SK-N-SH (cell line): ENCODE measurements around the gene ATP6V0E2. TPM values are rescaled to one million over a fixed set of nuclear protein-coding genes. Genes with fewer than 3 reads are reported as not detected.

Experiments
- CHD2 ChIP-seq: fragments of 150-350 bp; IDR thresholded peaks from 2 replicates; pipeline ENCODE4 v1.6.1; 2018; ENCODE audit warnings: low read length; ENCODE audit not compliant: partially characterized antibody
- EP300 ChIP-seq, 2 experiments: IDR thresholded peaks; 2 replicates each; pipeline versions ENCODE4 v1.4.0 to v1.6.1; 2012; ENCODE audit warnings: borderline replicate concordance in 1 of 2, low read depth in 1 of 2, low read length in 1 of 2
- EZH2phosphoT487 ChIP-seq: fragments of 200-600 bp; sonication (generic); IDR thresholded peaks from 2 replicates; pipeline ENCODE4 v1.6.1; 2017; ENCODE audit warnings: low read depth, mixed run types, mild to moderate bottlenecking, antibody characterized with exemption, moderate library complexity, borderline replicate concordance
- FOXM1 ChIP-seq: IDR thresholded peaks from 2 replicates; pipeline ENCODE4 v1.4.0; 2012; ENCODE audit warnings: low read depth, mild to moderate bottlenecking
- GABPA ChIP-seq: IDR thresholded peaks from 2 replicates; pipeline ENCODE4 v1.4.0; 2012; ENCODE audit warnings: low read depth, mild to moderate bottlenecking
- GATA2 ChIP-seq: sonication (generic); formaldehyde crosslinking; IDR thresholded peaks from 2 replicates; pipeline ENCODE4 v1.5.0; 2020; ENCODE audit warnings: mild to moderate bottlenecking, missing genetic modification reagents
- MEF2A ChIP-seq: IDR thresholded peaks from 2 replicates; pipeline ENCODE4 v1.4.0; 2012; ENCODE audit warnings: low read depth, borderline replicate concordance
- MXI1 ChIP-seq: IDR thresholded peaks from 2 replicates; pipeline ENCODE4 v1.6.1; 2012; ENCODE audit warnings: mild to moderate bottlenecking, low read depth, low read length, improper control_type of control experiment
- POLR2AphosphoS5 ChIP-seq: IDR thresholded peaks from 2 replicates; pipeline ENCODE4 v1.6.1; 2012; ENCODE audit warnings: low read depth, low read length
- RFX5 ChIP-seq: IDR thresholded peaks from 2 replicates; pipeline ENCODE4 v1.6.1; 2012; ENCODE audit warnings: mild to moderate bottlenecking, improper control_type of control experiment, low read length
- RXRA ChIP-seq: IDR thresholded peaks from 2 replicates; pipeline ENCODE4 v1.4.0; 2012; ENCODE audit warnings: low read depth, mild to moderate bottlenecking, borderline replicate concordance
- SIN3A ChIP-seq: IDR thresholded peaks from 2 replicates; pipeline ENCODE4 v1.6.1; 2012; ENCODE audit warnings: low read depth, mild to moderate bottlenecking, low read length, moderate library complexity, borderline replicate concordance
- TAF1 ChIP-seq: IDR thresholded peaks from 2 replicates; pipeline ENCODE4 v1.6.1; 2012; ENCODE audit warnings: low read depth, mild to moderate bottlenecking, low read length, moderate library complexity, borderline replicate concordance
- TEAD4 ChIP-seq: IDR thresholded peaks from 2 replicates; pipeline ENCODE4 v1.4.0; 2012; ENCODE audit warnings: mild to moderate bottlenecking, borderline replicate concordance; ENCODE audit not compliant: insufficient read depth
- YY1 ChIP-seq: IDR thresholded peaks from 2 replicates; pipeline ENCODE4 v1.4.0; 2012; ENCODE audit warnings: low read depth, mild to moderate bottlenecking
- polyA plus RNA-seq, 3 experiments: library from polyadenylated mRNA; depleted of rRNA; stranded (reverse); fragments of >200 nt; gene quantifications; 2 replicates each; pipeline ENCODE4 v1.2.3, GENCODE V29; 2012
- TF ChIP-seq, protein P1 (sequence below): IDR thresholded peaks from 2 replicates; pipeline ENCODE4 v1.4.0; 2012; ENCODE audit warnings: low read depth, borderline replicate concordance
- TF ChIP-seq, protein P2 (sequence below): fragments of 200-600 bp; sonication (generic); IDR thresholded peaks from 2 replicates; pipeline ENCODE4 v1.6.1; 2017; ENCODE audit warnings: antibody characterized with exemption, mild to moderate bottlenecking, moderate library complexity
- TF ChIP-seq, protein P3 (sequence below): fragments of 150-350 bp; IDR thresholded peaks from 2 replicates; pipeline ENCODE4 v1.6.1; 2017; ENCODE audit warnings: antibody characterized with exemption, low read length, low read depth, borderline replicate concordance
- TF ChIP-seq, protein P4 (sequence below): IDR thresholded peaks from 2 replicates; pipeline ENCODE4 v1.4.0; 2012; ENCODE audit warnings: low read depth, borderline replicate concordance
- TF ChIP-seq, protein P5 (sequence below): IDR thresholded peaks from 2 replicates; pipeline ENCODE4 v1.6.1; 2012; ENCODE audit warnings: mild to moderate bottlenecking, low read depth, low read length, moderate library complexity

The ATP6V0E2 gene
- polyA plus RNA-seq, 1 of the 3 experiments (the other 2 are of a cell fraction), result 49.6 TPM

DNA sequence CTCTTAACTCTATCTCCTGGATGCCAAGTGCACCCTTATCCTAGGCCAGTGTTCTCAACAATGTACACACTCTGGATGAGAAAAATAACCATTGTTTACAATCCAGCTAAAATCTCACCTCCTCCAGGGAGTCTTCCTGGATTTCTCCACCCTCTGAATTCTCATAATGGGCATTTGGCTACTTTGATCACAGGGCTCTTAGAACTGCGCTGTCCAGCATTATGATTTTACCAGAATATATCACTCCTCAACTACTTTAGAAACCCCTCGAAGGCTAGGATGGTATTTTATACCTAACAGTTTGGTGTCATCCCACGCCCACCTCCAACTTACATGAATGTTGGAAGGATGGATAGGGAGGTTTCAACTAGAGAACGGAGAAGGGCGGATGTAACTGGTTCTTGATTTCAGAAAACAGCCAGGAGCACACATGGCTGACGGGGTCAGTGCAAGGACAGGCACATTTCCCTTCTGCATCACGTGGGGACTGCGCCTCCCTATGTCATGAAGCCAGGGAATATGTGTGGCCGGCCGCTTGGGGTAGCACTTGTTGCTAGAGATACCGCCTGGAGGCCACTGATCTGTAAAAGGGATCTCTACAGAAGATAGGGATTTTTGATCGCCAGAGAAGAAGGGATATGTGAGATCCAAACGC, 1.2 kb upstream of the ATP6V0E2 start (continued):
- peak; percentile 65; the same call in 1 of the 2 replicates for TF ChIP-seq RXRA
- no peak for TF ChIP-seq TEAD4
- no peak for TF ChIP-seq FOXM1
- TF ChIP-seq MEF2A, result no peak
- TF ChIP-seq SIN3A, result no peak
- TF ChIP-seq, protein P1, sequence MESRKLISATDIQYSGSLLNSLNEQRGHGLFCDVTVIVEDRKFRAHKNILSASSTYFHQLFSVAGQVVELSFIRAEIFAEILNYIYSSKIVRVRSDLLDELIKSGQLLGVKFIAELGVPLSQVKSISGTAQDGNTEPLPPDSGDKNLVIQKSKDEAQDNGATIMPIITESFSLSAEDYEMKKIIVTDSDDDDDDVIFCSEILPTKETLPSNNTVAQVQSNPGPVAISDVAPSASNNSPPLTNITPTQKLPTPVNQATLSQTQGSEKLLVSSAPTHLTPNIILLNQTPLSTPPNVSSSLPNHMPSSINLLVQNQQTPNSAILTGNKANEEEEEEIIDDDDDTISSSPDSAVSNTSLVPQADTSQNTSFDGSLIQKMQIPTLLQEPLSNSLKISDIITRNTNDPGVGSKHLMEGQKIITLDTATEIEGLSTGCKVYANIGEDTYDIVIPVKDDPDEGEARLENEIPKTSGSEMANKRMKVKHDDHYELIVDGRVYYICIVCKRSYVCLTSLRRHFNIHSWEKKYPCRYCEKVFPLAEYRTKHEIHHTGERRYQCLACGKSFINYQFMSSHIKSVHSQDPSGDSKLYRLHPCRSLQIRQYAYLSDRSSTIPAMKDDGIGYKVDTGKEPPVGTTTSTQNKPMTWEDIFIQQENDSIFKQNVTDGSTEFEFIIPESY, result no peak
- peak; percentile 98 for TF ChIP-seq MXI1
- TF ChIP-seq, protein P2, sequence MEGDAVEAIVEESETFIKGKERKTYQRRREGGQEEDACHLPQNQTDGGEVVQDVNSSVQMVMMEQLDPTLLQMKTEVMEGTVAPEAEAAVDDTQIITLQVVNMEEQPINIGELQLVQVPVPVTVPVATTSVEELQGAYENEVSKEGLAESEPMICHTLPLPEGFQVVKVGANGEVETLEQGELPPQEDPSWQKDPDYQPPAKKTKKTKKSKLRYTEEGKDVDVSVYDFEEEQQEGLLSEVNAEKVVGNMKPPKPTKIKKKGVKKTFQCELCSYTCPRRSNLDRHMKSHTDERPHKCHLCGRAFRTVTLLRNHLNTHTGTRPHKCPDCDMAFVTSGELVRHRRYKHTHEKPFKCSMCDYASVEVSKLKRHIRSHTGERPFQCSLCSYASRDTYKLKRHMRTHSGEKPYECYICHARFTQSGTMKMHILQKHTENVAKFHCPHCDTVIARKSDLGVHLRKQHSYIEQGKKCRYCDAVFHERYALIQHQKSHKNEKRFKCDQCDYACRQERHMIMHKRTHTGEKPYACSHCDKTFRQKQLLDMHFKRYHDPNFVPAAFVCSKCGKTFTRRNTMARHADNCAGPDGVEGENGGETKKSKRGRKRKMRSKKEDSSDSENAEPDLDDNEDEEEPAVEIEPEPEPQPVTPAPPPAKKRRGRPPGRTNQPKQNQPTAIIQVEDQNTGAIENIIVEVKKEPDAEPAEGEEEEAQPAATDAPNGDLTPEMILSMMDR, result peak; percentile 47
- no peak for TF ChIP-seq GABPA
- TF ChIP-seq GATA2 (CRISPR knock-in tag), result no peak
- no peak for TF ChIP-seq EZH2phosphoT487
- peak; percentile 58 for TF ChIP-seq CHD2
- TF ChIP-seq, protein P3, sequence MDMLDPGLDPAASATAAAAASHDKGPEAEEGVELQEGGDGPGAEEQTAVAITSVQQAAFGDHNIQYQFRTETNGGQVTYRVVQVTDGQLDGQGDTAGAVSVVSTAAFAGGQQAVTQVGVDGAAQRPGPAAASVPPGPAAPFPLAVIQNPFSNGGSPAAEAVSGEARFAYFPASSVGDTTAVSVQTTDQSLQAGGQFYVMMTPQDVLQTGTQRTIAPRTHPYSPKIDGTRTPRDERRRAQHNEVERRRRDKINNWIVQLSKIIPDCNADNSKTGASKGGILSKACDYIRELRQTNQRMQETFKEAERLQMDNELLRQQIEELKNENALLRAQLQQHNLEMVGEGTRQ, result peak; percentile 82
- TF ChIP-seq, protein P4, sequence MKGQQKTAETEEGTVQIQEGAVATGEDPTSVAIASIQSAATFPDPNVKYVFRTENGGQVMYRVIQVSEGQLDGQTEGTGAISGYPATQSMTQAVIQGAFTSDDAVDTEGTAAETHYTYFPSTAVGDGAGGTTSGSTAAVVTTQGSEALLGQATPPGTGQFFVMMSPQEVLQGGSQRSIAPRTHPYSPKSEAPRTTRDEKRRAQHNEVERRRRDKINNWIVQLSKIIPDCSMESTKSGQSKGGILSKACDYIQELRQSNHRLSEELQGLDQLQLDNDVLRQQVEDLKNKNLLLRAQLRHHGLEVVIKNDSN, result peak; percentile 93
- no peak for TF ChIP-seq RFX5
- TF ChIP-seq YY1, result 0 out of 2 replicates have a peak, but pooled peaks have one; percentile 9
- TF ChIP-seq, protein P5, sequence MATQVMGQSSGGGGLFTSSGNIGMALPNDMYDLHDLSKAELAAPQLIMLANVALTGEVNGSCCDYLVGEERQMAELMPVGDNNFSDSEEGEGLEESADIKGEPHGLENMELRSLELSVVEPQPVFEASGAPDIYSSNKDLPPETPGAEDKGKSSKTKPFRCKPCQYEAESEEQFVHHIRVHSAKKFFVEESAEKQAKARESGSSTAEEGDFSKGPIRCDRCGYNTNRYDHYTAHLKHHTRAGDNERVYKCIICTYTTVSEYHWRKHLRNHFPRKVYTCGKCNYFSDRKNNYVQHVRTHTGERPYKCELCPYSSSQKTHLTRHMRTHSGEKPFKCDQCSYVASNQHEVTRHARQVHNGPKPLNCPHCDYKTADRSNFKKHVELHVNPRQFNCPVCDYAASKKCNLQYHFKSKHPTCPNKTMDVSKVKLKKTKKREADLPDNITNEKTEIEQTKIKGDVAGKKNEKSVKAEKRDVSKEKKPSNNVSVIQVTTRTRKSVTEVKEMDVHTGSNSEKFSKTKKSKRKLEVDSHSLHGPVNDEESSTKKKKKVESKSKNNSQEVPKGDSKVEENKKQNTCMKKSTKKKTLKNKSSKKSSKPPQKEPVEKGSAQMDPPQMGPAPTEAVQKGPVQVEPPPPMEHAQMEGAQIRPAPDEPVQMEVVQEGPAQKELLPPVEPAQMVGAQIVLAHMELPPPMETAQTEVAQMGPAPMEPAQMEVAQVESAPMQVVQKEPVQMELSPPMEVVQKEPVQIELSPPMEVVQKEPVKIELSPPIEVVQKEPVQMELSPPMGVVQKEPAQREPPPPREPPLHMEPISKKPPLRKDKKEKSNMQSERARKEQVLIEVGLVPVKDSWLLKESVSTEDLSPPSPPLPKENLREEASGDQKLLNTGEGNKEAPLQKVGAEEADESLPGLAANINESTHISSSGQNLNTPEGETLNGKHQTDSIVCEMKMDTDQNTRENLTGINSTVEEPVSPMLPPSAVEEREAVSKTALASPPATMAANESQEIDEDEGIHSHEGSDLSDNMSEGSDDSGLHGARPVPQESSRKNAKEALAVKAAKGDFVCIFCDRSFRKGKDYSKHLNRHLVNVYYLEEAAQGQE, result 0 out of 2 replicates have a peak, but pooled peaks have one; percentile 23
- TF ChIP-seq EP300 (IDR thresholded peaks at IDR 0.05; ENCODE audit: borderline replicate concordance in 1 of 2, low read depth in 1 of 2, low read length in 1 of 2), result no peak
- TF ChIP-seq POLR2AphosphoS5, result peak; percentile 28; the same call in 1 of the 2 replicates
- 0 out of 2 replicates have a peak, but pooled peaks have one; percentile 24 for TF ChIP-seq TAF1
